AG04450 (cell line): ENCODE data around the gene HERC2. TPM values are rescaled to one million over a fixed set of nuclear protein-coding genes. Genes with fewer than 3 reads are reported as not detected.

Experiments
- CTCF ChIA-PET: fragments of 300-600, 350-600 bp; formaldehyde crosslinking; extraction: SDS; loops from one replicate; lab custom pipeline; 2022; ENCODE audit warnings: antibody characterized with exemption, inconsistent platforms; lab: Charles Lee
- POLR2A ChIA-PET: fragments of 350-600 bp; formaldehyde crosslinking; extraction: SDS; loops from one replicate; lab custom pipeline; 2021; ENCODE audit warnings: antibody characterized with exemption, inconsistent platforms; lab: Yijun Ruan, JAX
- DNase-seq: peaks from one replicate; pipeline ENCODE4 v3.0.0-alpha.2; 2011; ENCODE audit warnings: low read depth, low spot score
- H3K27ac ChIP-seq: one replicate; pipeline ENCODE4 v1.5.1; 2012; ENCODE audit warnings: low read depth, low read length, control low read depth
- H3K27me3 ChIP-seq: one replicate; pipeline ENCODE4 v1.6.0; 2012; ENCODE audit warnings: low read length; ENCODE audit not compliant: control insufficient read depth, insufficient read depth
- H3K4me3 ChIP-seq: 2 replicates; pipeline ENCODE4 v1.5.1; 2011; ENCODE audit warnings: mild to moderate bottlenecking, low read depth, low read length, control low read depth
- H3K9me3 ChIP-seq: 2 replicates; pipeline ENCODE4 v1.5.1; 2012; ENCODE audit warnings: low read length; ENCODE audit not compliant: control insufficient read depth, insufficient read depth
- polyA plus RNA-seq: library from polyadenylated mRNA; depleted of rRNA; stranded (reverse); fragments of >200 nt; gene quantifications from 2 replicates; pipeline ENCODE4 v1.2.3, GENCODE V29; 2011
- TF ChIP-seq, protein P1 (sequence below): IDR thresholded peaks from 2 replicates; pipeline ENCODE4 v1.5.1; 2011; ENCODE audit warnings: low read depth, low read length, control low read depth, inconsistent platforms

The HERC2 gene
- polyA plus RNA-seq, 1 experiment = 12.7 TPM

DNA sequence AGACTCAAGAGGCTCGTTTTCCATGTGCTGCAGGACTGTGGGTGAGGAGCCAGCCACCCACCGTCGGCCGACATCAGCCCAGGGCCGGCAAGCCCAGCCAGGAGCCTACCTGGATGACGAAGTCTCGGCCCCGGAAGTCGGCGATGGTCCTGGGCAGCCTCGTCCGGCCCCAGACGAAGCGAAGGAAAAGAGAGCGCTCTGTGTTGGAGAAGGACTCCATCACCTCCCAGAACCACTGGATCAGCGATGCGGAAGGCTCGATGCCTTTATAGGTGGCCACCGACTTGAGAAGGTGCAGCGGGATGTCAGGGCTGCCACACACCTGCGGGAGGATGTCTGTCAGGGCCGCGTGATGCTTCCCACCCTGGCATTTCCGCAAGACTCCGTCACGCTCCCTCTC, 209.0 kb downstream of the HERC2 start:
- ChIA-PET CTCF (interaction anchor here (0.6 to 1.3 kb wide), 2 partner anchors 14 to 1222 kb away, joined by 3 to 4 read pairs; partner anchors contain the start of gene OCA2), POLR2A (no interaction called here)
- TF ChIP-seq, protein P1, sequence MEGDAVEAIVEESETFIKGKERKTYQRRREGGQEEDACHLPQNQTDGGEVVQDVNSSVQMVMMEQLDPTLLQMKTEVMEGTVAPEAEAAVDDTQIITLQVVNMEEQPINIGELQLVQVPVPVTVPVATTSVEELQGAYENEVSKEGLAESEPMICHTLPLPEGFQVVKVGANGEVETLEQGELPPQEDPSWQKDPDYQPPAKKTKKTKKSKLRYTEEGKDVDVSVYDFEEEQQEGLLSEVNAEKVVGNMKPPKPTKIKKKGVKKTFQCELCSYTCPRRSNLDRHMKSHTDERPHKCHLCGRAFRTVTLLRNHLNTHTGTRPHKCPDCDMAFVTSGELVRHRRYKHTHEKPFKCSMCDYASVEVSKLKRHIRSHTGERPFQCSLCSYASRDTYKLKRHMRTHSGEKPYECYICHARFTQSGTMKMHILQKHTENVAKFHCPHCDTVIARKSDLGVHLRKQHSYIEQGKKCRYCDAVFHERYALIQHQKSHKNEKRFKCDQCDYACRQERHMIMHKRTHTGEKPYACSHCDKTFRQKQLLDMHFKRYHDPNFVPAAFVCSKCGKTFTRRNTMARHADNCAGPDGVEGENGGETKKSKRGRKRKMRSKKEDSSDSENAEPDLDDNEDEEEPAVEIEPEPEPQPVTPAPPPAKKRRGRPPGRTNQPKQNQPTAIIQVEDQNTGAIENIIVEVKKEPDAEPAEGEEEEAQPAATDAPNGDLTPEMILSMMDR = no peak
- H3K27me3 ChIP-seq = no peaks in the 10 kb centered on the region
- H3K27ac ChIP-seq = no peak overlapping the region
- no peak overlapping the region for H3K4me3 ChIP-seq
- no peaks in the 10 kb centered on the region; the same call in 1 of the 2 replicates for H3K9me3 ChIP-seq
- DNase-seq = no peak

DNA sequence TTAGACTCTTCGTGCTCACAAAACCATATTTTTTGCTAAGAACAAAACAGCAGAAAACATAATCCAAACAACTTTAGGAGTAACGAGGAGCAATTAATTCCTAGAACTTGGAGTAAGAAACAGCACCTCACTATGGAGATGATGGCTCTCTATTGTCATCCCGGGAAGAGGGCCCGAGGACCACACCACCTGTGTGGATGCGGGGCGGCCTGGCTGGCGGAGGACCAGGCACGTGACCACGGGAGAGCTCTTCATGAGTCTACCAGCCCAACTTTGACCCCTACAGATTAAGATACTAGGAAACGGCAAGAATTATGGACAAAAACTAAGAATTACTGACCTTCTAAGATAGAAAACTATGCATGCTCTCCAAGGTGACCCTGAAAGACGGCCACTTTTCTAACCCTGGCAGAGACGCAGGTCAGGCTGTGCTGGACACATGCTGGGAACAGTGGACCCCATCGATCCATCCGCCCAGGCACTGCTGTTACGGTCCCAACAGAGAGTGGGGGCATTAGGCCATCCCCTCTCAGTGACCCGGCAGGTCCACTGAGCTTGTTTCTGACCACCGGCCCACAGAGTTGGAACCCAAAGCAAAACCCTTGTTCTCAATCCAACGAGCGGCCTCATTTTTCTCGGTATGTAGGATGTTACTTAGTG, 209.7 kb downstream of the HERC2 start:
- TF ChIP-seq, protein P1 = no peak
- ChIA-PET CTCF (interaction anchor here (0.6 kb wide), 1 partner anchor 1222 kb away, joined by 4 read pairs; no protein-coding TSS in a partner anchor), POLR2A (no interaction called here)
- Histone ChIP-seq H3K9me3 (no peaks in the 10 kb centered on the region; the same call in 1 of the 2 replicates), H3K27ac (no peak overlapping the region), H3K4me3 (no peak overlapping the region), H3K27me3 (no peaks in the 10 kb centered on the region)
- DNase-seq = no peak

DNA sequence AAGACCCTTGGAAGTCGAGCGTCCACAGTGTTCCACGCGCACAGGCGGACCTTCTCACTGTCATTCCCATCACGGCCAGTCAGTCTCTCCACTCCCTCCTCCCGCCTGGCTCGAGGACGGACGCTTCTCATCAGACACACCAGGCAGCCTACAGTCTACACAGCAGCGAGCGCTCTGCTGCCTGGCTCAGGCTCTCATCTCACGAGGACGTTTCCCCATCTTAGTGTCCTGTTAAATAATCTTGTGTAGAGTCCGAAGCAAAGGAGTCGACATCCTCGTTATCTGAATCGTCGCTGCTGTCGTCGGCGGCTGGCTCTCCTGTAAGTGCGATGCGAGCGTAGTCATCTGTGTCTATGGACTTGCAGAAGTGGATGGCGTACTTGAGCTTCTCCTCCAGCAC, 210.4 kb downstream of the HERC2 start:
- no peaks in the 10 kb centered on the region for H3K27me3 ChIP-seq
- no peak overlapping the region for H3K4me3 ChIP-seq
- H3K9me3 ChIP-seq = no peaks in the 10 kb centered on the region; the same call in 1 of the 2 replicates
- CTCF ChIA-PET = no interaction called here
- no peak overlapping the region for H3K27ac ChIP-seq
- DNase-seq = no peak
- POLR2A ChIA-PET = no interaction called here
- TF ChIP-seq, protein P1 = no peak

DNA sequence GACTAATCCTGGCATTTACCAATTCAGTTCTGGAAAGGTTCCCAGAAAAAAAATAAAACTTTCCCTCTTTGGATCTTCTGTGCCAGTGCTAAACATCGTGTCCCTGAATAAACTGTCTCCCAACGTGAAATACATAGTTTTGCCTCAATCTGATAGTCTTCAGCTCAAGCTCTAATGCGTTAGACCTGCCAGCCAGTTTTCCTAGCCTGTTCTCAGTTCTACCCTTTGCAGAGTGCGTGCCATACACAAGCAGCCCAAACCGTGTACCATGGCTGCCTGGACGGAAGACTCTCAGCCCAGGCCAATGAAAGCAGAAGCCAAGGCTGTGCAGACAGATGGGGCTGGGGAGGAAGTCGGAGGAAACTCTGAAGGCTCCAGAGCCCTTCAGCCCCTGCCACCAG, 211.5 kb downstream of the HERC2 start:
- Histone ChIP-seq H3K9me3 (no peaks in the 10 kb centered on the region; the same call in 1 of the 2 replicates), H3K27me3 (no peaks in the 10 kb centered on the region), H3K4me3 (no peak overlapping the region), H3K27ac (no peak overlapping the region)
- TF ChIP-seq, protein P1 = no peak
- DNase-seq = no peak
- ChIA-PET POLR2A (no interaction called here), CTCF (interaction anchor here (2.1 to 3.8 kb wide), 2 partner anchors 13 to 15 kb away, joined by 9 to 25 read pairs; no protein-coding TSS in a partner anchor)
